Prostate gland (tissue), 2 donors: ENCODE measurements around the gene CTIF. TPM values are rescaled to one million over a fixed set of nuclear protein-coding genes. Genes with fewer than 3 reads are reported as not detected.

Experiments
- DNase-seq: peaks from one replicate; pipeline ENCODE4 v3.0.0-alpha.2; 2019; ENCODE audit warnings: low spot score
- H3K27ac ChIP-seq, 2 donors: fragments of 200-600 bp; sonication (generic); 2 replicates each; pipeline ENCODE4 v1.5.1; 2017 to 2019
- H3K27me3 ChIP-seq: fragments of 200-600 bp; sonication (generic); replicated peaks from 2 replicates; pipeline ENCODE4 v1.5.1; 2019; ENCODE audit not compliant: insufficient read depth
- H3K36me3 ChIP-seq, 2 donors: fragments of 200-600 bp; sonication (generic); 1 replicate in 1 of 2; 2 replicates in 1 of 2; pipeline versions ENCODE4 v1.5.1 to v1.8.1; 2017 to 2019
- H3K4me1 ChIP-seq: fragments of 200-600 bp; sonication (generic); replicated peaks from 2 replicates; pipeline ENCODE4 v1.5.1; 2019
- H3K4me3 ChIP-seq, 2 donors: fragments of 200-600 bp; sonication (generic); 2 replicates each; pipeline ENCODE4 v1.5.1; 2017 to 2019
- H3K9me3 ChIP-seq: fragments of 200-600 bp; sonication (generic); 2 replicates; pipeline ENCODE4 v1.5.1; 2017
- CTCF ChIP-seq, 4 experiments: fragments of 200-600 bp in 2 of 4; fragments of 450-650 bp in 2 of 4; sonication (generic) in 2 of 4; IDR thresholded peaks; 1 replicate in 3 of 4; 2 replicates in 1 of 4; pipeline ENCODE4 v1.5.1; 2016 to 2019; ENCODE audit warnings: antibody characterized with exemption in 4 of 4, mild to moderate bottlenecking in 2 of 4, moderate library complexity in 2 of 4
- POLR2A ChIP-seq: fragments of 450-650 bp; IDR thresholded peaks from one replicate; pipeline ENCODE4 v1.6.1; 2016; ENCODE audit warnings: antibody characterized with exemption, mild to moderate bottlenecking
- POLR2AphosphoS5 ChIP-seq: sonication (generic); formaldehyde crosslinking; IDR thresholded peaks from one replicate; pipeline ENCODE4 v1.6.1; 2017; ENCODE audit warnings: antibody characterized with exemption
- WGBS: methylation state at CpG from one replicate; pipeline ENCODE4 v1.1.5; 2018; 5-methylcytosine and 5-hydroxymethylcytosine counted together
- intact Hi-C: fragments of 100-400 bp; cut with DNase I; formaldehyde crosslinking; loops from one replicate; pipeline ENCODE4 v1.14.2; 2022
- total RNA-seq, 2 donors: library from RNA; depleted of rRNA; stranded (reverse); fragments of >200 nt; gene quantifications; one replicate each; pipeline ENCODE4 v1.1.0, GENCODE V29; 2016

CTIF gene
- total RNA-seq, 2 donors from 2014 or later = 8.1 to 57.9 TPM

- 87% methylated on average over 8 of the region's 8 CpGs for WGBS
- Histone ChIP-seq H3K9me3 (no peaks in the 10 kb centered on the region), H3K36me3 (no peaks in the 10 kb centered on the region), H3K27ac (no peak overlapping the region), H3K4me1 (no peaks in the 10 kb centered on the region), H3K27me3 (no peaks in the 10 kb centered on the region), H3K4me3 (no peak overlapping the region)
- intact Hi-C loops = no loop called here
- no peak for TF ChIP-seq POLR2AphosphoS5
- no peak for TF ChIP-seq CTCF (IDR thresholded peaks at IDR 0.05)
- TF ChIP-seq POLR2A = no peak
- DNase-seq = no peak
These were observed 261.0 kb downstream of the CTIF start for GRCh38 chr18:48799724-48800315.

- Histone ChIP-seq H3K36me3 (no peaks in the 10 kb centered on the region), H3K9me3 (no peaks in the 10 kb centered on the region), H3K4me1 (no peaks in the 10 kb centered on the region), H3K27ac (no peak overlapping the region), H3K27me3 (no peaks in the 10 kb centered on the region), H3K4me3 (no peak overlapping the region)
- 97% methylated on average over 6 of the region's 6 CpGs for WGBS
- DNase-seq = no peak
- intact Hi-C loops = no loop called here
- TF ChIP-seq POLR2AphosphoS5 = no peak
- no peak for TF ChIP-seq POLR2A
- no peak for TF ChIP-seq CTCF (IDR thresholded peaks at IDR 0.05)
These were observed 261.6 kb downstream of the CTIF start for GRCh38 chr18:48800466-48800865.

GRCh38 chr18:48800876-48801727, 262.3 kb downstream of the CTIF start:
- TF ChIP-seq POLR2A (no peak), CTCF (IDR thresholded peaks at IDR 0.05) (no peak), POLR2AphosphoS5 (no peak)
- Histone ChIP-seq H3K36me3 (no peaks in the 10 kb centered on the region), H3K4me1 (no peaks in the 10 kb centered on the region), H3K27me3 (no peaks in the 10 kb centered on the region), H3K9me3 (no peaks in the 10 kb centered on the region), H3K27ac (no peak overlapping the region), H3K4me3 (no peak overlapping the region)
- 92% methylated on average over 14 of the region's 14 CpGs for WGBS
- intact Hi-C loops = no loop called here
- DNase-seq = no peak

GRCh38 chr18:48801728-48802542, 263.1 kb downstream of the CTIF start:
- H3K4me3 ChIP-seq = no peak overlapping the region
- DNase-seq = no peak
- H3K36me3 ChIP-seq = no peaks in the 10 kb centered on the region
- H3K27ac ChIP-seq = no peak overlapping the region
- no peaks in the 10 kb centered on the region for H3K4me1 ChIP-seq
- intact Hi-C loops = no loop called here
- H3K9me3 ChIP-seq = no peaks in the 10 kb centered on the region
- 93% methylated on average over 7 of the region's 7 CpGs for WGBS
- TF ChIP-seq POLR2AphosphoS5 (no peak), CTCF (IDR thresholded peaks at IDR 0.05) (no peak), POLR2A (no peak)
- no peaks in the 10 kb centered on the region for H3K27me3 ChIP-seq
